K562 (cell line): ENCODE results near the gene FILIP1.

Experiments
- CTCF ChIP-seq, 3 experiments: IDR thresholded peaks in 2 of 3; conservative IDR thresholded peaks in 1 of 3; 2 replicates each; pipeline ENCODE4 v1.5.1; 2011 to 2012; ENCODE audit warnings: low read length in 3 of 3, mild to moderate bottlenecking in 3 of 3, control low read depth in 2 of 3, improper control_type of control experiment in 1 of 3, inconsistent platforms in 1 of 3, low read depth in 1 of 3, mixed read lengths in 1 of 3, moderate library complexity in 1 of 3; ENCODE audit not compliant: insufficient read depth in 2 of 3
- GATA2 ChIP-seq: sonication (generic); formaldehyde crosslinking; IDR thresholded peaks from 2 replicates; pipeline ENCODE4 v1.4.0; 2020; ENCODE audit warnings: mild to moderate bottlenecking, missing genetic modification reagents
- NUFIP1 ChIP-seq: fragments of 450-650 bp; IDR thresholded peaks from 2 replicates; pipeline ENCODE4 v1.6.1; 2018; ENCODE audit not compliant: partially characterized antibody
- TCF3 ChIP-seq: sonication (generic); formaldehyde crosslinking; IDR thresholded peaks from 2 replicates; pipeline ENCODE4 v1.4.0; 2020; ENCODE audit warnings: mild to moderate bottlenecking, missing genetic modification reagents
- USF2 ChIP-seq: sonication (generic); formaldehyde crosslinking; IDR thresholded peaks from 2 replicates; pipeline ENCODE4 v1.5.0; 2020; ENCODE audit warnings: missing genetic modification reagents
- ZNF398 ChIP-seq: fragments of 250-450 bp; sonication (Bioruptor Pico); IDR thresholded peaks from 2 replicates; pipeline ENCODE4 v1.8.0; 2021; ENCODE audit warnings: moderate library complexity, mild to moderate bottlenecking, inconsistent platforms

- TF ChIP-seq USF2 (CRISPR knock-in tag) = no peak
- no peak for TF ChIP-seq TCF3 (CRISPR knock-in tag)
- no peak for TF ChIP-seq CTCF (IDR thresholded peaks at IDR 0.05 in 2 of 3, conservative IDR thresholded peaks at IDR 0.05 in 1 of 3; ENCODE audit: insufficient read depth in 2 of 3, low read depth in 1 of 3, low read length in 3 of 3)
- no peak for TF ChIP-seq GATA2 (CRISPR knock-in tag)
- TF ChIP-seq ZNF398 = no peak
- TF ChIP-seq NUFIP1 = no peak
These were observed 226.1 kb downstream of the FILIP1 start for GRCh38 chr6:75267461-75267860.
